Activated CD4-positive, CD25-positive, alpha-beta regulatory T cell (primary cell): ENCODE data around the gene TMEM186.
"Not testable (repeated sequence)": the region's sequence is repeated elsewhere in the genome, so short reads cannot be mapped to it uniquely, and the experiment has no call there.

Experiments used
- DNase-seq, 4 experiments: peaks; one replicate each; lab custom pipeline; 2025; lab: John Stamatoyannopoulos, UW

Gene TMEM186

GRCh38 chr16:8774208-8774607 is 23.2 kb downstream of the TMEM186 start:
- no peak for DNase-seq

- DNase-seq, result no peak
Measured at GRCh38 chr16:8773537-8773936, 23.9 kb downstream of the TMEM186 start.

- no peak for DNase-seq
Measured at GRCh38 chr16:8768692-8769091, 28.7 kb downstream of the TMEM186 start.

- DNase-seq, result no peak
Measured at GRCh38 chr16:8768283-8768682, 29.2 kb downstream of the TMEM186 start.

- DNase-seq, result no peak
Measured at GRCh38 chr16:8767176-8767575, 30.3 kb downstream of the TMEM186 start.

GRCh38 chr16:8764525-8765250 is 32.8 kb downstream of the TMEM186 start:
- DNase-seq, result no peak

GRCh38 chr16:8763899-8764298 is 33.5 kb downstream of the TMEM186 start:
- no peak for DNase-seq

GRCh38 chr16:8763083-8763482 is 34.4 kb downstream of the TMEM186 start:
- DNase-seq, result no peak

GRCh38 chr16:8762254-8762653 is 35.2 kb downstream of the TMEM186 start:
- no peak for DNase-seq

- DNase-seq, result no peak
Measured at GRCh38 chr16:8761078-8761477, 36.4 kb downstream of the TMEM186 start.

GRCh38 chr16:8760021-8760420 is 37.4 kb downstream of the TMEM186 start:
- no peak for DNase-seq

GRCh38 chr16:8758022-8758421 is 39.4 kb downstream of the TMEM186 start:
- no peak for DNase-seq

GRCh38 chr16:8756755-8757154 is 40.7 kb downstream of the TMEM186 start:
- DNase-seq, result no peak

GRCh38 chr16:8753416-8754054 is 43.9 kb downstream of the TMEM186 start:
- no peak for DNase-seq

GRCh38 chr16:8752706-8753105 is 44.7 kb downstream of the TMEM186 start:
- no peak for DNase-seq

GRCh38 chr16:8751481-8752311 is 45.7 kb downstream of the TMEM186 start:
- no peak for DNase-seq

GRCh38 chr16:8748944-8749343 is 48.5 kb downstream of the TMEM186 start:
- DNase-seq, result not testable (repeated sequence)
